Amygdala (tissue), 56 donors: Measurements from ENCODE around the gene ABO.
"Not testable (repeated sequence)": the region's sequence is repeated elsewhere in the genome, so short reads cannot be mapped to it uniquely, and the experiment has no call there.

Experiments
- DNase-seq, 56 donors: peaks; one replicate each; lab custom pipeline; 2025; lab: John Stamatoyannopoulos, UW

ABO gene

DNA sequence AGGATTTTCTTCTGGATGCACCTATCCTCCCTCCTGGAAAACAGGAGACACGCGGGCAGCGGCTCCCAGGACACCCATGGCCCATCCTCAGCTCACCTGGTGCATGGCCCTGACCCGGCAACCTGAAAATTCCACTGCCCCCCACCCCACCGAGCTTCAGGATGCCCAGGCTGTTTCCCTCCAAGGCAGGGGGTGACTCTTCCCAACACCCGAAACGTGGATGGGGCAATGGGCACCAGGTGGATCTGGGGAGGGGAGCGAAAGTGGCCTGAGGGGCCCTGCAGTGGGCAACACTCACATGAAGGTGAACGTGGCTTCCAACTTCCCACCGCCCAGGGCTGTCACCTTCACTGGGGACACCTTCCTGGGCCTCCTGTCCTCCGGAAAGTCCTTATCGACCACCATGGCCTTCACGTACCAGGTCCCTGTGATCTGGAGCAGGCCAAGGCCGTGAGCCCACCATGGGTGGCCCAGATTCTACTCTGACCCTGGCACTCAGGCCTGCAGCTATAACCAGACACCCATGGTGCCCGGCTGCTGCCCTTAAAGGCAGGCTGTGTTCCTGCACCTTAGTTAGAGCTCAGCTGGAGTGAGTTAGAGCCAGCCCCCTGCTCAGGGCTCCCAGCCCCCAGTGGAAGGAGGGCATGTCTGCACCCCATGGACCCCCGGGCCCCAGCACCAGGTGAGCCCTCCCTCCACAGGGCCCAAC lies 66.7 kb downstream of the ABO start:
- not testable (repeated sequence) for DNase-seq

DNA sequence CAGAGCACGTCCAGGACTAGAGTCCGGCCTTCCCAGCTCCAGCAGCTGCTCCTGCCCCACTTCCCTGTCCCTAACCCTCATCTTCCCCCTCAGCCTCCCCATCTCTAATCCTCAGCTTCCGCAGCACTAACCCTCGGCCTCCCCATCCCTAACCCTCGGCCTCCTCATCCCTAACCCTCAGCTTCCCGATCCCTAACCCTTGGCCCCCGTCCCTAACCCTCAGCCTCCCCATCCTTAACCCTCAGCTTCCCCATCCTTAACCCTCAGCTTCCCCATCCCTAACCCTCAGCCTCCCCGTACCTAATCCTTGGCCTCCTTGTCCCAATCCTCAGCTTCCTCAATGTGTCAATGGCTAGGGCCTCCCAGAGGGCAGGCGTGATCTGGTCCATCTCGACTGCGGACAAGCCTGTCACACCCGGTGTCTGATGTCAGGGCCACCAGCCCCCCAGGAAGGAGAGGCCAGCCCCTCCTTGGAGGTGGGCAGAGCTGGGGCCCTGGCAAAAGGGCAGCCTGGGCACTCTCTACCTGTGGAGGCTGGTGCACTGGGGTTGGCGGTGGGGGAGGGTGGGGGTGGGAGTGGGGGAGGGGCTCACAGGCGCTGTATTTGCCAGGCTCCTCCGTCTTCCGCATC lies 67.3 kb downstream of the ABO start:
- DNase-seq: no peak

DNA sequence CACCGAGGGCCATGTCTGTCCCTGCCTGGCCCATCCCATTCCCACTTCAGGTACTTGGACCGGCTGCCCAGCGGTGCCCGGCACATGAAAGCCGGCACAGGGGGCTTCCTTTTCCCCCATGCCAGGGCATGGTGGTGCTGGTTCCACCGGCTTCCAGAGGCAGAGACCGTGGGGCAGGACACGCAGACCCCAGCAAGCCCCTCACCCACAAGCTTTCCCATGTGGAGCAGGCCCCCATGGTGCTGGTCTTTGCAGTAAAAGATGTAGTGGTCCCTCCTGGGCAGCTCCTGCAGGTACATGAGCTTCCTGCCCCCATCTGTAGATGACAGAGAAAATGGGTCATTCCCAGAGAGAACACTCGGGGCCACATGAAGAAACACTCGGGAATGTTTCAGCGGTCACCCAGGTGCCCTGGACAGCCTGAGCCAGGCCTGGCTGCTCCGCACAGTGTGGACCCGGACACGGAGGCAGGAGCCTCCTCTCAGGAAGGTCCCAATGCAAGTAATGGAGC lies 67.9 kb downstream of the ABO start:
- DNase-seq: no peak

DNA sequence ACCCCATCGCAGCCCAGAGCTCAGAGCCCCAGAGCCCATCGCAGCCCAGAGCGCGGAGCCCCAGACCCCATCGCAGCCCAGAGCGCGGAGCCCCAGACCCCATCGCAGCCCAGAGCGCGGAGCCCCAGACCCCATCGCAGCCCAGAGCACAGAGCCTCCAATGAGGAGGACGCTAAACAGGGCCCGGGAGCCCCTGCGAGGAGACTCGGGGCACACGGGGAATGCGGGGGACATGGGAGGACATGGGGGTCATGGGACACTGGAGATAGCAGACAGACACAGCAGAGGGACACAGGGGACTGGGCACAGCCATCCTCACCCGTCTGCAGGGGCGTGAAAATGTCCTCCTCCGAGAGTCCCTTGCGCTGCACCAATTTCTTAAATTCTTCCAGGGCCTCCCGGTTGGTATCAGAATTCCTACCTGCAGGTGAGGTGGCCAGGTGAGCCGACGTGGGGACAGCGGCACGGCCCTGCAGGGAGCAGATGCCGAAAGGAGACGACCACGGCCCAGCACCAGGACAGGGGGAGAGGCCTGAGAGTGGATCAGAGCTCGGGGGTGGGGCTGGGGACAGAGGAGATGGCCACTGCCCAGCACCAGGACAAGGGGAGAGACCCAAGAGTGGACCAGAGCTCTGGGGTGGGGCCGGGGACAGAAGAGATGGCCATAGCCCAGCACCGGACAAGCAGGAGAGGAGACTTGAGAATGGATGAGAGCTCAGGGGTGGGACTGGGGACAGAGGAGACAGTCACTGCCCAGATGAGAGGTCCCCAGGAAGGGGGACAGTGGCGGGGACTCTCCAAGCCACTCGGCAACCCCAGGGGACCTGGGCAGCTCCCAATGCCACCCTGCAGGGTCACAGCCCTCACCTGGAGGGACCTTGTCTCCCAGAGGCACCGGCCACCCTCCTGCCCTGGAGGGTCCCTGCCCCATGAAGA lies 68.7 kb downstream of the ABO start:
- DNase-seq: no peak

DNA sequence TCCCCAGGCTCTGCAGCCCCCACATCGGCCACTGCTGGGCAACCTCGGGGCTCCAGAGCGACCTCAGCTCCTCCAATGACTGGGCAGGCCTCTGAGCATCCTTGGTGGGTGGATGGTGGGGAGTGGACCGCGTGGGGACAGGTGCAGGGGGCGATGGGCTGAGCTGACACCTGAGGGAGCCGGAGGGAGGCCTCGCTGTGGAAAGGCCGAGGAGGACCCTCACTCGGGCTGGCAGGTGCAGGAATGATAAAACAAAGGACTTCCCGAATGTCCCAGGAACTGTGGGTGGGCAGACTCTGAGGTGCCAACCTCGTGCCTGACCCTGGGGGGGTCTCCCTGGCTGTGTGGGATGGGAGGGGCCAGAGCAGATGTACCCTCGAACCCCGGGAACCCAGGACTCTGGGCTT lies 69.5 kb downstream of the ABO start:
- DNase-seq: not testable (repeated sequence)
